NCI-H2171 treated with DMSO at 0.1 percent for 48 hours (cell line): ENCODE measurements around the gene TMCC2.

ENCODE experiments used
- DNase-seq: peaks from one replicate; lab custom pipeline; 2025; lab: John Stamatoyannopoulos, UW

Gene TMCC2

DNA sequence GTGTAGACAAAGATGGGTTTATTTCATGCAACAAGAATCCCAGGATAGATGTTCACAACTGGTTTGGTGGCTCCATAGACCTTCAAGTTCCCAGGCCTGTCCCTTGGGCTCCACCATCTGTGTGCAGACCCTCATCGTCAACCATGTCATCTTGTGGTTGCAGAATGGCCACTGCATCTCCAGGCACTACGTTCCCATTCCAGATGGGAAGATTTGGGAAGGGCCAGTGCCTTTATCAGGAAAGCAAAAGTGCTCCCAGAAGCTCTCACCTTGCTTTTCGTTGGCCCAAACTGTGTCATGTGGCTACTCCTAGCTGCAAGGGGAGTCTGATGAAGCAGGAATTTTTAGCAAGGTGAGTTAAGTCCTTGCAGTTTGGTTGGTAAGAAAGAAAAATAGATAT, 12.8 kb downstream of the TMCC2 start:
- DNase-seq: no peak

DNA sequence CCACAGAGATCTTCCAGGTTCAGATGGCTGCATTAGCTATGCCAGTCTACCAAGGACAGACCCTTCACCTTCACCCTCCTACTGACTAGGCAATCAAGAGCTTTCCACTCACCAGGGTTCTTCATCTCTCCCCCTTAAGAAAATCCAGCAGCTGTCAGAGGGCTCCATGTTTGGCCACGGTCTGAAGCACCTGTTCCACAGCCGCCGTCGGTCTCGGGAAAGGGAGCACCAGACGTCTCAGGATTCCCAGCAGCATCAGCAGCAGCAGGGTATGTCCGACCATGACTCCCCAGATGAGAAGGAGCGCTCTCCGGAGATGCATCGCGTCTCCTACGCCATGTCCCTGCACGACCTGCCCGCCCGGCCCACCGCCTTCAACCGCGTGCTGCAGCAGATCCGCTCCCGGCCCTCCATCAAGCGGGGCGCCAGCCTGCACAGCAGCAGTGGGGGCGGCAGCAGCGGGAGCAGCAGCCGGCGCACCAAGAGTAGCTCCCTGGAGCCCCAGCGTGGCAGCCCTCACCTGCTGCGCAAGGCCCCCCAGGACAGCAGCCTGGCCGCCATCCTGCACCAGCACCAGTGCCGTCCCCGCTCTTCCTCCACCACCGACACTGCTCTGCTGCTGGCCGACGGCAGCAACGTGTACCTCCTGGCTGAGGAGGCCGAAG, 13.8 kb downstream of the TMCC2 start:
- DNase-seq: no peak

DNA sequence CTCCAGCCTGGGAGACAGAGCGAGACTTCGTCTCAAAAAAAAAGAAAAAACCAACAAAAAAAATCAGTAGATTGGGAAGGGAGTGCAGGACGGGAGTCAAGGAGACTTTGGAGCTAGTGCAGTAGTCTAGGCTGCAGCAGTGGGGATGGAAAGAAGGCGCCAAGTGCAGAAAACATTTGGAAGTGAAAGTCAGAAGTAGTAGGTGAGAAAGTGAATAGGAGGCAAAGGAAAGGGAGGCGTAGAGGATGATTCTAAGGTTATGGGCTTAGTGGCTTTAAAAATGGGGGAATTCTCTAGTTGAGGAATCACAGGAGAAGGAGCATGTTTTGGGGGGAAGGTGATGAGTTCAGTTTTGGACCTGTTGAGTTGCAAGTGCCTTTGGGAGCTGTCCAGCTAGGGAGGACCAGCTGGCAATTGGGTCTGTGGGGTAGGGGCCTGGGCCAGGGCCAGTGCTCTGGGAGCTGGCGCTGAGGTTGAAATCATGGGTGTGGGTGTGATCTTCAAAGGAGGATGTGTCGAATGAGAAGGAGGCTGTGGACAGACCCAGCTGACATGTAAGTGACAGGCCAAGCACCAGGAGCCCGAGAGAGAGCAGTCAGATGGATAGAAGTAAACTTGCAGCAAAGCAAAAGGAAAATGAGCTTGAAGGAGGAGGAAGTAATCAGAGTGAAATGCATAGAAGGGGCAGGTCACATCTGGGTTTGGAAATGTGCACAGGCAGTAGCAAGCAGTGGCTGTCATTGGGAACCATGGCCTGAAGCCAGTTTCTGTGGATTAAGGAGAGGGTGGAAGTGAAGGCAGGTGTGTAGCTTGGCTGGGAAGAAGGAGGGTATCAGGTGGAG, 15.8 kb downstream of the TMCC2 start:
- peak; percentile 63 for DNase-seq

DNA sequence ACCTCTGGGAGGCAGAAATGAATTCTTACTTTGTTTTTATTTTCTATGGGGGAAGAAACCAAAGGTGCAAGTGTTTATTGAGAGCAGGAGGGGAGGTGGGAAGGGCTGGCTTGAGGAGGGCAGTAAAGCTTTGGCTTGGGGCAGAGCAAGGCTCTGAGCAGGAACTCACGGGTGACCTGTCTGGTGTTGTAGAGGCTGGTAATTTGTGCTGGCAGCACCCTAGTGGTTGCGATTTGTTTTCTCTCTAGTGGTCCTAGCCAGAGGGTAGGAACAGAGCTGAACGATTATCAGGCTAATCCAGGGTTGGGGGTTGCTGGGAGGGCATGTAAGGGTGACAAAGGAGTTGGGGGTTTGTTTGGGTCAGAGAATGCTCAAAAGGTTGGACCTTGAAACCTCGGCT, 16.6 kb downstream of the TMCC2 start:
- DNase-seq: no peak

DNA sequence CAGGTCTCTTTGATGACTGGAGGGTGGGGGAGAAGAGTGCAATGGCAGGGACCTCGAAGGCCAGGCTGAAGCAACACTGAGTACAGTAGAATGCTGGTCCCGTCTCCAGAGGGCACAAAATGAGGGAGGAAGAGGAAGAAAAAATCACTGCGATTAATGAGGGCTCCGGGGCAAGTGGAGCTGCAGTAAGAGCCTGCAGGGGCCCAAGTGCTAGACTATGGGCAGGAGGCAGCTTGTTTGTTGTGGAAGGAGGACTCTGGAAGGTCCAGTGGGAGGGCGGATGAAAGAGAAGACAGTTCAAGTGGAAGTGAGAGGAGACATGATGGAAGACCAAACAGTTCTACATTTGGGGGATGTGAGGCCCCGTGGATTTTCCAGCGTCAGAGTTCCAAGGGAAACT, 17.4 kb downstream of the TMCC2 start:
- no peak for DNase-seq

DNA sequence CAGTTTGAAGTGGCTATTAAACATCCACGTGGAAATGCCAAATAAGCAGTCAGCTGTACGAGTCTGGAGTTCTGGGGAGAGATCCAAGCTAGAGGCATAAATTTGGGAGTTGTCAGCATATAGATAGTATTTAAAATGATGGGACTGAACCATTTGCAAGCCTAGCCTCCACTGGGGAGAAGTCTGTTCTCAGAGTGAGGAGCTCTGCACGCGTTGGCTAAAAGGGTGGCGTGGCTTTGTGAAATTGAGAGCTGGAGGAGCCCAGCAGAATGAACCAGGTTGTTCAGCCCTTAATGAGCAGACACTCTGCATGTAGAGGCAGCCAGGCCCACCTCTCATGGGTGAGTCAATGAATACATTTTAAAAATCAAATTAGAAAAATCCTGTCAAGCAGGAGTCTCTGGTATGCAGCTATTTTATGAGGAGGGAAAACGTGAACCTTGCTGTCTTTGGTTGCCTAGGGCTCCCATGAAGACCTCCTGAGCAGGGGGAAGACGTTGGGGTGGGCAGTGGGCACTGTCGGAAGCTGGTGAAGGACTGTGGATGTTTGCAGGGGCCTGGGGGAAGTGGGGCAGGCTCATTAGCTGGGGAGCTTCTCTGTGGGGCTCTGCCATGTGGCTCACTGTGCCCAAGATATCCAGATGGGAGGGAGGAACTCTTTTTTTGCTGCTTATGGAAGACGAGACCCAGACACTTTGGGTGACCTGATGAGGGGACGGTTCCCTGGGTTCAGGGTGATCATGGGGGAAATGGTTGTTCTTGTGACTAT, 18.8 kb downstream of the TMCC2 start:
- no peak for DNase-seq

DNA sequence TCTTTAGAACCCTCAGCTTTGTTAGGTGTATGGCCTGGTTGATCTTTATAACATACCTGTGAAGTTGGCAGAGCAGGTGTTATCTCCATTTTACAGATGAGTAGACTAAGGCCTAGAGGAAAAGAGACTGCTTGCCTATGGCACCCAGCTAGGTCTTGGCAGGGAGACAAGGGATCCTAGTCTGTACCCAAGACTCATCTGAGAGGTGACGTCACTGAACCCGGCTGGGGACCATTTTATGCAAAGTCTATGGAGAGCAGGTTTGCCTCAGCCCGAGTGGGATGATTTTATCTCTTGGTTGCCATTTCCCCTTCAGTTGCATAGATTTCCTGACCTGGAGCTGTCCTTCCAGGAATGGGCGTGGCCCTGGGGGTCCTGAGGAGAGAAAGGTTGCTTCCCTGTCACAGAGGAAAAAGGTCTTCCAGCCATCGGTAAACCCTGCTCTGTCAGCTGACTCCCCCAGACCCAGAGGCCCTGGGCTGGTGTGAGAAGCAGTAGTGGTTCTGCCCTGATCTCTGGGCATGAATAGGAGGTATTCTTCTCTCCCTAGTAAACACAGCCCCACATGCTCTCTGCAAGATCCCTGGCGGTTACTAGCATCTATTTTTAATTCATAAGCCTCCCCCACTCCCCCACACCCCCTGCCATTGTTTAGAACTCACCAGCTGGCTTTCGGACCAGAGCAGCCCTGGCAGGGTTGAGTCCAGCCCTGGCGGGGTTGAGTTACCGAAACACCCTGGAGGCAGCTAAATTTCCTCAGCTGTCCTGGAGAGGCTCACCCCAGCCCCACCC, 19.6 kb downstream of the TMCC2 start:
- DNase-seq: peak; percentile 27

DNA sequence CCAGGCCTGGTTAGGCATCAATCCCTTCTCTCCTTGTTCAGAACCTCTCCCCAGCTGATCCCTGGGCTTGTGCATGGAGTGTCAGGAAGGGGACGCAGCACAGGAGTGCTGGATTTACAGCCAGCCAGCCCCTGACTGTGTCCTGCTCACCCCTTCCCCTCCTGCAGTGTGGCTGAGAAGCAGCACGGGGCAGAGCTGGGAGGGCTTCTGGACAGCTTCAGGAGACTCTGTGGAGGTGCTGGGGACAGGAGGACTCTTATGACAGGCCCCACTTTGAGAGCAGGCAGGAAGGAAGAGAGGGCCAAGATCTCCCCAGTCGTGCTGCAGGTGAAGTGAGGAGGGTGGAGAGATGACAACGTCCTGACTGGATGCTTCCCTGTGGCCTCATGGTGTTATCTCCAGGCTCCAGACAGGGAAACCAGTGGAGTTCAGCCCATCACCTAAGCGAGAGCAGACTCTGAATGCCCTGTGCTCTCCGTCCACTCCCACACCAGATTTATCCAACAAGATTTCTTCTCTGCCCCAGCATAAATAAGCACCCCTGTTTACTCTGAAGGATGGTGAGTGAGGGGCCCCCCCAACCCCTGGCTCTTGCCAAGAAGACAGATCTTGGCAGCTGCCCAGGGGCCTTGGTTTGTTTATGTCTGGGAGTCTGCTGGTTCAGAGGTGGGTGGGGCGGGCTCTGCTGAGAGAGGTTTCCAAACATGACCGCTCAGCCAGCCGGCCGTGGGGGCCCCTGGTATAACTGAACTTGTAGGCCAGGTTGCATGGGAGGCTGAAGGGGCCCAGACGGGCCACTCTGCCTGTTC, 21.3 kb downstream of the TMCC2 start:
- peak; percentile 70 for DNase-seq

DNA sequence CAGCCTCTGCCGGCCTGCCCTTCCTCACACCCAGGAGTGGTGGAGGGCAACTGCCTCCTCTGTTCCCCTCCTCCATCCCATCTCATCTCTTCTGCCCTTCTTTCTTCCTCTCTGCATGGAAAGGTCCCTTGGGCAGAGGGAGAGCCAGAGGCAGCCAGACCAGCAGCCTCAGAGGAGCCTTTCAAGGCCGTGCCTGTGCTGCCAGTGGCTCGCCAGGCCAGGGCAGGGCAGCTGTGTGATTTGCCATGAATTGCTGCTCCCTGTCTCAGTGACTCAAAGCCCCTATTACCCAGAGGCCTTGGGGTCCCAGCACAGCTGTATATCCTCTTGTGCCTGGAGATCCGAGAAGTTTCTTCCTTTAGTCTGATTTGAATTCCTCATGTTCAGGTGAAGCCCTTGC, 21.9 kb downstream of the TMCC2 start:
- no peak for DNase-seq

DNA sequence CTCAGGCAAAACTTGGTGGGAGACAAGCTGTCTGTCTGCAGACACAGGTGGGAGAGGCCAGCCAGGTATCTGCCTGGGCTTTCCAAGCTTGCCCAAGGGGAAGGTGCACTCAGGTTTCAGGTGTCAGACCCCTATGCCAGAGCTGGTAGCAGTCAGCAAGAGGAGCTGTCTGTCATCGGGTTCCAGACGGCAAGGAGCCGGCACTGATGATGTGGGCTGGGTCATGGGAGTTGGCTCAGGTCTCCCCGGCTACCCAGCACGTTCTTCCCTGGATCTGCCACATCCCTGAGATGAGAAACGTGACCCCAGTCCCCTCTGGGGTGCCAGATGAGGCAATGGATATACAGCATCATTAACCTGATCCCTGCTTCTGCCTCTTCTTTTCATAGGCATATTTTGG, 23.0 kb downstream of the TMCC2 start:
- peak; percentile 90 for DNase-seq

DNA sequence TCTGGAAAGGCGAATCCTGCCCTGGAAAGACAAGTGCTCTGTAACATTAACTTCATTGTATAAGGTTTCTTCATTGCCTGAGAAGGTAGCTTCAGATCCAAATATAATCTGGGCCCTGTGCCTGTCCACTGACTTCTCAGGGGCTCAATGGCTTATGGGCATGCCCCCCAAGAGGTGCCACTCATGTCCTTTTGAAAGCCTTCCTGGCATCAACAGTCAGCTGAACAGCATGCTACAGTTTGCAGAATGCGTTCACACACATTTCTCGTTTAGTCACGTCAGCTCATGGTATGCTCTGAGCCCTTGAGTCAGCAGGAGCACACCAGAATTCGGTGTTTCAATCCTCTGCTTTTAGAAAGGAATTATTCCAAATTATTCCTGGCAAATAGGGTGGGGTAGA, 23.8 kb downstream of the TMCC2 start:
- DNase-seq: no peak

DNA sequence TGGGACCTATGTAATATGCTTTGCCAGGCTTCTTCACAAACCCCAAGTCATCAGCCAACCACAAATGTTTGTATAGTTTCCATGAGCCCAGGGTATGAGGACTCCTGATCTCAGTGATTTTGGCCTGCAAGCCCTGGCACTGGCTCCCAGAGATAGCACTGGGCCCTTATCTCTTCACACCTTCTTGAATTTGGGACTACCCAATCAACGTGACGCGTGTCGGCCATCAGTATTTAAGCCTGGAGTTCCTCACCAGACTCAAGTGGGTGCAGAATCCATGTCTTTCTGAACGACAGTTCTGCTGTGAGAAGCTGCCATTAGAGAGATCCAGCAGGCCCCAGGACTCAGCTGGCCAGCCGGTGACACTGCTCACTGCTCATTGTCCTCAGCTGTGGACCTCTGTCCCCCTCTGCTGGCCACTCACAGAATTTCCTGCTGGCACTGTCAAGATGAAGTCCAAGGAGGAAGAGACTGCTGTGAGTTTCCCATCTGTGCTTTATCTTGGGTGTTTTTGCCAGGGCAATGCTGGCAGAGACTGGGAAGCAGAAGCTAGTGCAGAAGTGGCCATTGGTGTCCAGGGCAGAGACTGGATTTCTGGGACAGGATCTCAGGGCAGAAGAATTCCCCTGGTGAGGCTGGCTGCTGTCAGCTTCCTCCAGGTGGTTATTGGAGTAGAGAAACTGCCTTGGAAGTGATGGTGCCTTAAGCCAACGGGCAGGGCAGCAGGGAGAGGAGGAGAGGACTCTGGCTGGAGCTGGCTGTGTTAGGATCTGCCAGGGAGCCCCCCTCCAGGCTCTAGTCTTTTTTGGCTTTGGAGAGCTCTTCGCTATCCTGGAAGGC, 28.4 kb downstream of the TMCC2 start:
- peak; percentile 82 for DNase-seq

DNA sequence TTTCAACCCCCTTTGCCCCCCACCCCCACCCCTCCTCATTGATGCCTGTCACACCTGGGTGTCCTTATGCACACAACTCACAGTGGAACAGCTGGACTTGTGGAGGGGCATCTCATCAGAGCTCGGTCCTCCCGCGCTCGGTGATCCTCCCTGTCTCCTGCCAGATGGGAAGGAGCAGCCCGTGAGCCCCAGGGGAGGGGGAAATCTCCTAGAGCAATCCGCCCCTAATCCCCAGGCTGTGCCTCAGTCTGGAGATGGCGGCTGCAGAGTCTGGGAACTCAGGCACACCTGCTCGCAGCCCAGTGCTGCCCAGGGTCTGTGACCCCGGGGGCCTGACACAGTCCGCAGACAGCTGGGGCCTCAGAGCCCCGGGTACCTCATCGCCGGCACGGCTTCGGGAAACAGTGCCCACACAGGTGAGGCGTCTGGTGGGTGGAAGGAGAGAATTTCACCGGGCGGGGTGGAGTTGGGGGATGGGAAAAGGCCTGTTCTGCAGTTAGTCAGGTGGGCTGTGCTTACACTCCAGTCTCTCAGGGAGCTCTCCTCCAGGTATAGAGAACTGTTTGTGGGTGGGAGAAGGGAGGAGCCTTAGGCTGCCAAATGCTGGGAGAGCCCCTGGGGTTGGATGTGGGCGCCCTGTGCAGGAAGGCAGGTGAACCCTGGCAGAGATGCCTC, 29.3 kb downstream of the TMCC2 start:
- DNase-seq: peak; percentile 96

DNA sequence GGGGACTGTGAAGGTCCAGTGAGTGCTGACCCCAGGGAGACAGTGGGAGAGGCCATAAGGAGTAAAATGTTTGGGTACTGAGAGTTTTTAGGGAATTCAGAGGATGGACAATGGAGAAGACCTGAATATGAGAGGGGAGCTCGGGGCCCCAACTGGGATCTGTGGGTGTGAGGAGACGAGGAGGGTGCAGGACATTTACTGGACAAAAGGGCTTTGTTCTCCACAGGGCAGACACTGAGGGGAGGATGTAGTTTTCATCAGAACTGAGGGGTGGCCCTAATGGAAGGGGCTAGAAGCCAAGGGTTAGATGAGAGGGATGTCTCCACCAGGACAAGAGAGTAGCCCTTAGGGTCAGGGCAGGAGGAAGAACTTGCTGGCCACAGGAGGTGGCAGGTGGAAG, 30.0 kb downstream of the TMCC2 start:
- DNase-seq: no peak

DNA sequence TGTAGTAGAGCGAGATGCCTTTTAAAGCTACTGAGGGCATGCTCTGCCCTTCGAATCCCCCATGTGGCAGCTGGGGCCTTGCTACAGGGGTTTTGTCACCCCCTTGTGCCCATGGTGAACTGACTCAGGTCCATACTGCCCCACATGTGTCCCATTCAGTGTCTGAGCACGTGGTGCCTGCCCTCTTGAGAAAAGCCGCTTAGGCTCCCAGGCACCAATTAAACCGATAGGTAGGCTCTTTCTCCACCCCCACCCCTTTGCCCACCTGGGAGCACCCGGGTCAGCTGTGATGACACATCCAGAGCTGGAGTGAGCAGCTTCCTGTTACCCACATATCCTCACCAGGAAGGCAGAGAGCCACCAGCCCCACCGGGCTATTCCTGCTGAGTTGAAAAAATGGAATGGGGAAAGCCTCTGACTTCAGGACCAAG, 30.5 kb downstream of the TMCC2 start:
- no peak for DNase-seq

DNA sequence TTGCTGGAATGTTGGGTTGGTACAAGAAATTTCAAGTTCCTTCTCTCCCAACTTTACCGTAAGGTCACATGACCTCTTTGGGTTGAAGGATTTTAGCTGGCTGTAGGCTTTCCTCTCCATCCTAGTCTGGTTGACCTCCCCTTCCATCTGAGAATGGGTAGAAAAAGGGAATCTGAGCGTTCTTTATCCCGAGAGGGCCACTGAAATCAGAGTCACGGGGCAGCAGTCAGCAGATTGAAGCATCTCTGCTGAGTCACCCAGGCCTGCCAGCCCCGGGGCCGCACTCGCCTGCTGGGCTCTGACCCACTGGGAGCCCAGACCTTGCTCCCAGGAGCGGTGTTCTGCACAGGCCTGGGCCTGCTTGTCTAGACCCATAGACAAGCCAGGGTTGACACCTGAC, 31.0 kb downstream of the TMCC2 start:
- DNase-seq: no peak

DNA sequence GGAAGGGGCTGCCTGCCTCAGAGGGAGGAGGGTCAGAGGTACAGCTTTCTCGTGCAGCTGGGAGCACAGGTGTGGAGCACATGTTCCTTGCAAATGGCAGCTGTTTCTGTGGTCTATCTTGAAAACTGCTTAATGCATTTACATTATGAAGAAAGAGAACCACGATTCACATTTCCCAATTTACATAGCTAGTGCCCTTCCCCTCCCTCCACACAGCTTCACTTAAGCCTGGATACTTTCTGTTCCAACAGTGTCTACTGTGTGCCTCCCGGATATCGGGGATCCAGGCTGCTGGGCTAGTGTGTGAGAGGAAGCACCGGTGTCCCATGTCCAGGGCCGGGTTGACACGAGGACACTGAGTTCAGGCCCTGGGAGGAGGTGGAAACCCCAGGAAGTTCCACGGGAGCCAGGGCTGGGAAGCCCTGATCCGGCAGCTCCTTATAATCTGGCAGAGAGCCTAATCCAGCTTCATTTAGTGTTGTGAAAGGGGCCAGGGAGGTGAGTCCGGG, 31.6 kb downstream of the TMCC2 start:
- DNase-seq: peak; percentile 67

DNA sequence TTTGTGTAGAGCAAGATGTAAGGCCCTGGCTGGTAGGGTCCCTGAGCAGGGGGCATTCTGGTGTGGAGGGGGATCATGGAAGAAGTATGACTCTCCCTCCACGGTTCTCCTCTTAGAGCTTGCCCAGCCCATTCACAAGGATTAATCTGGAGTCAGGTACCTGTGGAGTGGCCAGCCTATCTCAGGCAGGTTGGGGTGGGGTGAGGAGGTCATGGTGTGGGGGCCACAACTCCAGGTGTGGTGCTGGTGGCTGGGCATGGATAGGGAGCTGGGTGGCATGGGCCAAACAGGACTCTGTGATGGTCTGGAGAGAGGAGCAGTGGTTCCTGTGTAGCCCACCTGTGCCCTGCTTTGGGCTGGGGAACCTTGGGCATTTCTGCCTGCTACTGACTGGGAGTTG, 32.3 kb downstream of the TMCC2 start:
- DNase-seq: no peak

DNA sequence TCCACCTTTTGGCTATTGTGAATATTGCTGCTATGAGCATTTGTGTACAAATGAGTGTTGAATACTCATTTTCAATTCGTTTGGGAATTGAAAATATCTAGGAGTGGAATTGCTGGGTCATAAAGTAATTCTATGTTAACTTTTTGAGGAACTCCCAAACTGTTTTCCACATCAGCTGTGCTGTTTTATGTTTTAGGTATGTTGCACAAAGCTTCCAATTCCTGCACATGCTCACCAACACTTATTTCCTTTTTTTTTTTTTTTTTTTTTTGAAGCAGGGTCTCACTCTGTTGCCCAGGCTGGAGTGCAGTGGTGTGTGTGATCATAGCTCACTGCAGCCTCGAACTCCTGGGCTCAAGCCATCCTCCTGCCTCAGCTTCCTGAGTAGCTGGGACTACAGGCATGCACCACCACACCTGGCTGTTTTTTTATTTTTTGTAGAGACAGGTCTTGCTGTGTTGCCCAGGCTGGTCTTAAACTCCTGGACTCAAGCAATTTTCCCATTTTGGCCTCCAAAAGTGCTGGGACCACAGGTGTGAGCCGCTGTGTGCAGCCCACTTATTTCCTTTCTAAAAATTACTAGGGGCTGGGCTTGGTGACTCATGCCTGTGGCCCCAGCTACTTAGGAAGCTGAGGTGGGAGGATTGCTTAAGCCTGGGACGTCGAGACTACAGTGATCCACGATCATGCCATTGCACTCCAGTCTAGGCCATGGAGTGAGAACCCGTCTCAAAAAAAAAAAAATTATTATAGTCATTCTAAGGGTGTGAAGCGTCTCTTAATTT, 33.4 kb downstream of the TMCC2 start:
- DNase-seq: no peak
